SJCRH30 (cell line): Measurements from ENCODE around the gene ALLC. TPM values are rescaled to one million over a fixed set of nuclear protein-coding genes. Genes with fewer than 3 reads are reported as not detected.

Experiments used
- total RNA-seq: library from RNA; depleted of rRNA; stranded (reverse); fragments of >200 nt; shearing (Covaris generic); gene quantifications from 2 replicates; pipeline ENCODE4 v1.2.3, GENCODE V29; 2014; rRNA removed

Gene ALLC
- total RNA-seq, 1 experiment from 2014 or later, result not detected

Other genes with a start within 250 kb of the ALLC start
- gene ADI1, start 138.7 kb upstream of the ALLC start, total RNA-seq, result 53.6 and 55.9 TPM in 2 replicates
- 43.0 and 43.9 TPM in 2 replicates for gene RNASEH1, start 99.9 kb upstream of the ALLC start, total RNA-seq
- gene RPS7, start 82.9 kb upstream of the ALLC start, total RNA-seq, result 3,864 and 4,028 TPM in 2 replicates
- 0.20 and 0.51 TPM in 2 replicates for gene COLEC11, start 63.1 kb upstream of the ALLC start, total RNA-seq
- not detected in 2 replicates for gene DCDC2C, start 45.4 kb downstream of the ALLC start, total RNA-seq